HL-60 (cell line): ENCODE data around the gene DAPK1.
A peak's percentile ranks its signal among the peaks of the same experiment; 100 is the strongest.

Source experiments
- DNase-seq, 2 experiments: peaks; one replicate each; pipeline ENCODE4 v3.0.0-alpha.2; 2010 to 2020; ENCODE audit warnings: low read depth in 1 of 2, low spot score in 1 of 2
- H3K27ac ChIP-seq: fragments of 250-450 bp; sonication (Bioruptor Pico); replicated peaks from 2 replicates; pipeline ENCODE4 v1.5.1; 2020; ENCODE audit warnings: mild to moderate bottlenecking, moderate library complexity
- H3K27me3 ChIP-seq: fragments of 250-450 bp; sonication (Bioruptor Pico); 2 replicates; pipeline ENCODE4 v1.5.1; 2021; ENCODE audit warnings: mild to moderate bottlenecking, moderate library complexity; ENCODE audit not compliant: insufficient read depth, poor library complexity, severe bottlenecking
- H3K4me3 ChIP-seq: replicated peaks from 2 replicates; pipeline ENCODE4 v1.5.1; 2011; ENCODE audit warnings: mild to moderate bottlenecking, control low read depth, low read length; ENCODE audit not compliant: insufficient read depth
- CTCF ChIP-seq: IDR thresholded peaks from one replicate; pipeline ENCODE4 v1.5.1; 2011; ENCODE audit warnings: low read length, control low read depth, inconsistent platforms; ENCODE audit not compliant: insufficient read depth
- GABPA ChIP-seq: IDR thresholded peaks from 2 replicates; pipeline ENCODE4 v1.6.1; 2012; ENCODE audit warnings: low read depth
- POLR2AphosphoS5 ChIP-seq: IDR thresholded peaks from 2 replicates; pipeline ENCODE4 v1.6.1; 2012; ENCODE audit warnings: low read depth
- SPI1 ChIP-seq: IDR thresholded peaks from 2 replicates; pipeline ENCODE4 v1.6.1; 2012; ENCODE audit warnings: low read depth, mild to moderate bottlenecking, borderline replicate concordance
- TF ChIP-seq, protein P1 (sequence below): IDR thresholded peaks from 2 replicates; pipeline ENCODE4 v1.6.1; 2012; ENCODE audit warnings: low read depth; ENCODE audit not compliant: insufficient replicate concordance

The DAPK1 gene

DNA sequence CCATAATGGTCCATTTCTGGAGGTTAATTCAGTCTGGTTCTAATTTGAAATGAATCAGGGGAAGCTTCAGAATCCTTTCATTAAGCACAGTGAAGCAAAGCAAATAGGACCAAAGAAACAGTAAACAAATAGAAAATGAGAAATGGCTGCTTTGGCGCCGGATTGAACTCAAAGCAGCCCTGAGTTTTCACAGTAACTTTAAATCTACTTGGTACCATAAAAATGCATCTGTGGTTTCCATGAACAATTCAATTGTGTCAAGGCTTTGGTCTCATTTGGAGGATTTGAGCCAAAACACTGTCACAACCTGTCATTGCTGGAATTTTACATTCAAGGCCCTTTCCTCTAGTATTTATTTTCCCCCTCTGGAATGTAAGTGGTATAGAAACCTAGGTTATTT is 25.9 kb upstream of the DAPK1 start:
- TF ChIP-seq GABPA: no peak
- no peak for TF ChIP-seq SPI1
- H3K4me3 ChIP-seq: no peak overlapping the region
- no peak for DNase-seq
- H3K27ac ChIP-seq: no peak overlapping the region
- H3K27me3 ChIP-seq: no peaks in the 10 kb centered on the region

- no peak overlapping the region for H3K4me3 ChIP-seq
- DNase-seq: no peak
- H3K27ac ChIP-seq: no peak overlapping the region
- H3K27me3 ChIP-seq: no peaks in the 10 kb centered on the region
- TF ChIP-seq POLR2AphosphoS5 (no peak), SPI1 (no peak), GABPA (no peak), CTCF (no peak)
- TF ChIP-seq, protein P1, sequence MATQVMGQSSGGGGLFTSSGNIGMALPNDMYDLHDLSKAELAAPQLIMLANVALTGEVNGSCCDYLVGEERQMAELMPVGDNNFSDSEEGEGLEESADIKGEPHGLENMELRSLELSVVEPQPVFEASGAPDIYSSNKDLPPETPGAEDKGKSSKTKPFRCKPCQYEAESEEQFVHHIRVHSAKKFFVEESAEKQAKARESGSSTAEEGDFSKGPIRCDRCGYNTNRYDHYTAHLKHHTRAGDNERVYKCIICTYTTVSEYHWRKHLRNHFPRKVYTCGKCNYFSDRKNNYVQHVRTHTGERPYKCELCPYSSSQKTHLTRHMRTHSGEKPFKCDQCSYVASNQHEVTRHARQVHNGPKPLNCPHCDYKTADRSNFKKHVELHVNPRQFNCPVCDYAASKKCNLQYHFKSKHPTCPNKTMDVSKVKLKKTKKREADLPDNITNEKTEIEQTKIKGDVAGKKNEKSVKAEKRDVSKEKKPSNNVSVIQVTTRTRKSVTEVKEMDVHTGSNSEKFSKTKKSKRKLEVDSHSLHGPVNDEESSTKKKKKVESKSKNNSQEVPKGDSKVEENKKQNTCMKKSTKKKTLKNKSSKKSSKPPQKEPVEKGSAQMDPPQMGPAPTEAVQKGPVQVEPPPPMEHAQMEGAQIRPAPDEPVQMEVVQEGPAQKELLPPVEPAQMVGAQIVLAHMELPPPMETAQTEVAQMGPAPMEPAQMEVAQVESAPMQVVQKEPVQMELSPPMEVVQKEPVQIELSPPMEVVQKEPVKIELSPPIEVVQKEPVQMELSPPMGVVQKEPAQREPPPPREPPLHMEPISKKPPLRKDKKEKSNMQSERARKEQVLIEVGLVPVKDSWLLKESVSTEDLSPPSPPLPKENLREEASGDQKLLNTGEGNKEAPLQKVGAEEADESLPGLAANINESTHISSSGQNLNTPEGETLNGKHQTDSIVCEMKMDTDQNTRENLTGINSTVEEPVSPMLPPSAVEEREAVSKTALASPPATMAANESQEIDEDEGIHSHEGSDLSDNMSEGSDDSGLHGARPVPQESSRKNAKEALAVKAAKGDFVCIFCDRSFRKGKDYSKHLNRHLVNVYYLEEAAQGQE: no peak
Observed at GRCh38 chr9:87475463-87475862, 22.2 kb upstream of the DAPK1 start.

DNA sequence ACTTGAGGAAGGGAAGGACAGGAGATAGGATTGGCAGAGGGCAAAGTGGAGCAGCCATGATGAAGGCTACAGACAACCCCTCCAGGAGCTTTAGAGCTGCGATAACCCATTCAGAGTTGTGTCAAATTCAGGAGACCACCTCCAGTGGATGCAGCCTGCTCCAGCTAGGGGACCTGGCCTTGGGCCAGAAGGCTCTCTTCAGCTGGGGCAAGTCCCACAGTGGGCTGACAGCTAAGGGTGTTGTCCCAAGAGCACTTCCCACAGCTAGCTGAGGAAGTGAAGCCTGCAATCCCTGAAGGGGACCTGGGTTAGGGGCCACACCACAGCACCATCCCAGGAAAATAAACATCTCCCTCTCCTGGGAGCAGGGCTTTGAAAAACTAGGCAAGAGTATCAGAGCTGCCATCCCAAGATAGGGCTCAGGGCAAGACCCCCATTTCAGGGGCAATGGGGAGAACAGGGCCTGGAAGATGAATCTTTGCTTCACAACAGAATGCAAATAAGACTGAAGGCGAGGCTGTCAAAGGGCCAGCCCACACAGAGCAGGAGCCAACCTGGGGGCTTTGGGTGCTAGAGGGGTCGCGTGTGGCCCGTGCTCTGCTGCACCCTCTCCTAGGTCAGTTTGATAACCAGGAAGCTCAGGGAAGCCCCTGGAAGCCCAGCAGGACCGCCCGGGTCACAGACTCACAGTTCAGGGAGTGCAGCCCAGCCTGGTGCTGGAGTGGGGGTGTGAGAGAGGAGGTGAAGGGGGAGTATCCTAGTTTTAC is 19.3 kb upstream of the DAPK1 start:
- Histone ChIP-seq H3K27ac (no peak overlapping the region), H3K27me3 (no peaks in the 10 kb centered on the region), H3K4me3 (no peak overlapping the region)
- DNase-seq: no peak
- TF ChIP-seq, protein P1: no peak
- TF ChIP-seq CTCF (no peak), SPI1 (no peak), GABPA (no peak), POLR2AphosphoS5 (no peak)

DNA sequence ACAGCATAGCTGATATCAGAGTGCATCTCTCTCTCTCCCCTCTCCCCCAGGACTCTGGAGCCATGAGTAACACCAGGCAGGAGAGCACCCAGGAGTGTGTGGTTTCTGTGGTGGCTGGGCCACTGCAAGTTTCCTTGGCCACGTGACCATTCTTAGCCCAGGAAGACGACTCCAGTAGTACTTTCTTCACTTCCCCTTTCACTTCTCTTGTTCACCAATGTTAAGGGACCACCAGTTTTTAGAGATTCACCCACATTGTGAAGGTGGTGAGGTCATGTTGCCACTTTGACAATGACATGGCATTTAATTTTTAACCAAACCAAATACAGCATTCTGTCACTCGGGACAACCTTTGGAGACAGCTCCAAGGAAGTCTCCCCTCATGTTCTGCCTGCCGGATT is 17.9 kb upstream of the DAPK1 start:
- DNase-seq: peak; percentile 78 to 94
- Histone ChIP-seq H3K27ac (peak overlapping the region; percentile 55), H3K4me3 (no peak overlapping the region), H3K27me3 (no peaks in the 10 kb centered on the region)
- no peak for TF ChIP-seq CTCF
- TF ChIP-seq SPI1: peak; percentile 98
- no peak for TF ChIP-seq GABPA
- TF ChIP-seq POLR2AphosphoS5: peak; percentile 51; the same call in 1 of the 2 replicates
- TF ChIP-seq, protein P1: no peak
